HG03139 (cell line): ENCODE data around the gene RAB21.
"Not testable (repeated sequence)": the region's sequence is repeated elsewhere in the genome, so short reads cannot be mapped to it uniquely, and the experiment has no call there.

Experiments used
- ATAC-seq: cut with Tn5 transposase; IDR thresholded peaks from one replicate; pipeline ENCODE4 v1.9.1; 2021; ENCODE audit not compliant: unreplicated experiment

The RAB21 gene

DNA sequence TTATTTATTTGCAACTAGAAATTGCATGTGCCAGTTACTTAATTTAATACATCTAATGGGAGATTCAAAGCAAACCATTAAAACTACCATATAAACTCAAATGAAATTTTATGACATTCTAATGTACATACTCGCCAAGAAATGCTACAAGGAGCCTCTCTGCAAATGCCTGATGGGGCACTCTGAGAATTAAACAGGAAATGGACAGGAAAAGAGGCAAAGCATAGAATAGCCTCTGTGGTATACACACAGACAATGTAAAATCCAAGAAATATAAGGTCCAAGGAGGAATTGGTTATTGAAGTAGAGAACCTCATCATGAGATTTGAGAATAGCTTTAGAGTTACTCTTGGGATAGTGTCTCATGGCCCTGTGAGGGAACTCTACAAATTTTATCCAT lies 41.2 kb downstream of the RAB21 start:
- no peak for ATAC-seq

DNA sequence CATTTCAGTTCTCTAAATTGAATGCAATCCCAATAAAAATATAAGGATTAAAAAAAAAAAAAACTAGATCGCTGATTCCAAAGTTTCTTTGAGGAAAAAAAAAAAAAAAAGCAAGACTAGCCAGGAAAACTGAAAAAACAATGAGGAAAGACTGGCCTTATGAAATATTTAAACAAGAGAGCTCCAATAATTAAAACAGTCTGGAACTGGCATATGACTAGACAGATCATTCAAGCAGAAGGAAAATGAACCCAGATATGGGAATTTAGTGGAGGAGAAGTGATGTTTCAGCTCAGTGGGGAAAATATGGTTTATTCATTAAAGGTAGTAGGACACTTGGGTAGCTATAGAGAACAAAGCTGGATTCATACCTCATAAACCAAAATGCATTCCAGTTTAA lies 42.9 kb downstream of the RAB21 start:
- no peak for ATAC-seq

DNA sequence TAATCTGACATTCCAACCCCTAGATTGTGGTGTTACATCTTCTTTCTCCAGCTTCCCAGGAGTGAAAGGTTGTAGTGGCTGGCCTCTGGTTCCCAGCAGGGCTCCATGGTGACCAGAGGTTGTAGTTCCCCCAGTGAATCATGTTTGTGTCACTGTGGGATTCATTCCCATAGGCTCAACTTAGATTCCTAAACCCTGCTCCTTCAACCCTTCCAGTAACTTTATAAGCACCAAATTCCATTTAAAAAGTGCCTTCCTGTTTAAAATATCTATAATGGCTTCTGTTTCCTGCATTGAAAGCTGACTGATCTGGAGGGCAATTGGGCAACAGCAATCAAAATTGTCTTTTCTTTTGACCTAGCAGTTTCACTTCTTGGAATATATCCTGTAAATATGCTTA lies 44.4 kb downstream of the RAB21 start:
- ATAC-seq: no peak

DNA sequence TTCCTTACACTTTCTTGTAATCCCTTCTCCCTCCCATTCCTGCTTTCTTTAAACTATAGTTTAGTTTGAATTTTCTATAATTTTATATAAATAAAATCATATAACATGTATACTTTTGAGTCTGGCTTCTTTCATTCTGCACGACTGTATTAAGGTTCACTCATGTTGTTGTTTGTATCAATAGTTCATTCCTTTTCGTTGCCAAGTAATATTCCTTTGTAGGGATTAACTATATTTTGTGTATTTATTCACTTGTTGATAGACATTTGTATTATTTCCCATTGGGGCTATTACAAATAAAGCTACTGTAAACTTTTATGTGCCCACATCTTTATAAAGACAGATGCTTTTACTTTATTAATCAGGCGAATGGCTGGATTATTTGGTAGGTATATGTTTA lies 45.5 kb downstream of the RAB21 start:
- no peak for ATAC-seq

DNA sequence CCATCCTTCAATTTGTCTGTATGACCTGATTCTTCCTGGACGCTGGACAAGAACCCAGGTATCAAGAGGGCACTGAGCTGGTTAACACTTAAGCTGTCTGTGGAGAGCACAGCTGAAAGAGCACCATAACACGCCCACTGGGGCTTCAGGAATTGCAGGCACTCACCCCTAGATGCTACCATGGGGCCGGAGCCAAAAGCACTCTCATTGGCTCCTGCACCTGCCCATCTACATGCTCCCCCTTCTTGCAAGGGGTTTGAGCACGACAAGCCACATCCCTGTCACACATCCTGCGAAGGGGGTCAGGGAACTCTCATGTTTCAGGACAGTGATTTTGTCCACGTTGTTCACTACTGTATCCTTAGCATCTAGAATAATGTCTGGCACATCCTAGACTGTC lies 49.8 kb downstream of the RAB21 start:
- ATAC-seq: no peak

DNA sequence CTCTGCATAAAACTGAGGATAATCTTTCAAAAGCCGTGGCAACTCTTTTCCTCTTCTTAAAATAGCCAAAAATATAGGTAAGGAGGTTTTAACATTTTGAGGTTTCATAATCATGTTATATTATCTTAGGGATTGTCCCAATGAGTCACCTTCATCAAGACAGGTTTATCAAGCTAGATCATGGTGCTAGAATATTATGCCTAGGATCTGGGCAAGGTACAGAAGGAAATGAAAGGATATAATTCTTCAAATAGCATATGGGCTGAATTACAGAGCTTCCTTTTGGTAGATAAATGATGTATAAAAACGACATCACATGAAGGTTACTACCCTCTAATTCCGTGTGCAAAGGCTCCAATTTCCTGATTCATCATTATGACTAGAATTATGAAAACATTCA lies 56.3 kb downstream of the RAB21 start:
- no peak for ATAC-seq

DNA sequence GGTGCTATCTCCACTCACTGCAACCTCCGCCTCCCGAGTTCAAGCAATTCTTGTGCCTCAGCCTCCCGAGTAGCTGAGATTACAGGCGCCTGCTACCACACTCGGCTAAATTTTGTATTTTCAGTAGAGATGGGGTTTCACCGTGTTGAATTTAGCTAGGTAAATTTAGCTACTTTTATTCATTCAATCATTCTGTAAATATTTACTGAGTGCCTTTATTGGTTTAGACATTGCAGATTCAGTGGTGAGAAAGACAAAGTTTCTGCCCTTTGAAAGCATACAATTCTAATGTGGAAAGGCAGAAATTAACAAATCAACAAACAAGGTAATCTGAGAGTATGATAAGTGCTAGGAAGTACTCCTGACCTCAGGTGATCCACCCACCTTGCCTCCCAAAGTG lies 60.6 kb downstream of the RAB21 start:
- ATAC-seq: not testable (repeated sequence)

DNA sequence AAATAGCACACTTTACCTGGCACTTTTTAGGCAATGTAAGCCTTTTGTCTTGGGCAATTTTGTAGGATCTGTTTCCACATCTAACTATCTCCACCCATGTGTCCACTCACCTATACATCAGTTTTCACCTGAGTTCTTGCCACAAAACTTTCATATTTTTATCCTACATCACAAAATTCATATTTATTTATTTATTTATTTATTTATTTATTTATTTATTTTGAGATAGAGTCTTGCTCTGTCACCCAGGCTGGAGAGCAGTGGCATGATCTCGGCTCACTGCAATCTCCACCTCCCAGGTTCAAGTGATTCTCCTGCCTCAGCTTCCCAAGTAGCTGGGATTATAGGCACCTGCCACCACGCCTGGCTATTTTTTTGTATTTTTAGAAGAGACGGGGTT lies 67.4 kb downstream of the RAB21 start:
- ATAC-seq: not testable (repeated sequence)

DNA sequence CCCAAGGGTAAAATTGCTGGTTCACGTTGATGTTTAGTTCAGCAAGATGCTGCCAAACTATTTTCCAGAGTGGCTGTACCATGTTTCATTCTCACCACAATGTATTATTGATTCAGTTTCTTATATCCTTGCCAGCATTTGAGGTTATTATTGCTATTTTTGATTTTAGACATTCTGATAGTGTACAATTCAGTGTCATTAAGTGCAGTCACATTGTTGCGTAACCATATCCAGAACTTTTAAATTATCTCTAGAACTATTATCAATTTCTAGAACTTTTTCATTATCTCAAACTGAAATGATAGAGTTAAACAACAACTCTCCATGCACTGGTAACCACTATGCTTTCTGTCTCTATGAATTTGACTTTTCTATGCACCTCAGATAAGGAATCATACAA lies 74.2 kb downstream of the RAB21 start:
- no peak for ATAC-seq

DNA sequence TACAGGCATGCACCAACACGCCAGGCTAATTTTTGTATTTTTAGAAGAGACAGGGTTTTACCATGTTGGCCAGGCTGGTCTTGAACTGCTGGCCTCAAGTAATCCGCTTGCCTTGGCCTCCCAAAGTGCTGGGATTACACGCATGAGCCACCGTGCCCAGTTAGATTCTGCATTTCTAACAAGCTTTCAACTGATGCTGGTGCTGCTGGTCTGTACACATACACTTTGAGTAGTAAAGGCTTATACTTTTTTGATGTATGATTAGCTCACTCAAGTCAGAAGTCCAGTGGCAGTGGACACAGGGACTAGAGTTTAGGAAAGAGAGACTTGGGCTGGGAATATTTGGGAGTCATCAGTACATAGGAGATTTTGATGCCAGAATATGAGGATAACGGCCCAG lies 82.7 kb downstream of the RAB21 start:
- no peak for ATAC-seq

DNA sequence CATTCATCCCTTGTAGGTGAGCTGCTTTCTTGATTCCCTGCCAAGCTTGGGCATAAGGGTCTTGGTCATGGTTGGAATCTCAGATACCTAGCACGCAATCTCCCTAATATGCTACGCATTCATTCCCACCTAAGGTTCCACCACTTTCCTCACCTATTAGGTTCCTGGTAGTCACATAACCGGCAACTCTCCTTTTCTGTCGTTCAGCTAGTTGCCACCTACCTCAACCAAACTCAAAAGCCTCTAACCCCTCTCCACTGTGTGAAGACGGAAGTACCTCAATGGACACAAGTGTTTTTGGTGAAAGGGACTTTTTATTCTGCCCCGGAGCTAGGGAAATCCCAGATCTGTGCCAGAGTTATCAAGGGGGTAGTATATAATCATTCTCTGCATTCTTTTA lies 83.6 kb downstream of the RAB21 start:
- ATAC-seq: no peak

DNA sequence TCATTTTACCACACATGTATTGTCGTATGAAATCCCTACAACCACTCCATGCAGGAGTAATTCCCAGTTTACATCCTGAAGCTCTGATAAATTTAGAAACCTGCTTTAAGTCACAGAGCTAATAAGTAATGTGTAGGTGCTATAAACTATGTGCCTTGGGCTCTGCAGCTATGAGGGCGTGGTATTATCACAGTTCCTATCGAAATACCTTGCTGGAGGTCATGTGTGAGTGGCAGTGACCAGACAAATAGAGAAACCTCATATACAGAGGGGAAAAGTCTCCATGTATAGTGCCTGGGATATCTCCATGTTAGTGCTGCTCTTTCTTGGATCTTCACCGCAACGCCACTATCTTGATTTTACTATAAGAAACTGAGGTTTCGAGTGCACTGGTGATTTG lies 84.0 kb downstream of the RAB21 start:
- ATAC-seq: no peak

DNA sequence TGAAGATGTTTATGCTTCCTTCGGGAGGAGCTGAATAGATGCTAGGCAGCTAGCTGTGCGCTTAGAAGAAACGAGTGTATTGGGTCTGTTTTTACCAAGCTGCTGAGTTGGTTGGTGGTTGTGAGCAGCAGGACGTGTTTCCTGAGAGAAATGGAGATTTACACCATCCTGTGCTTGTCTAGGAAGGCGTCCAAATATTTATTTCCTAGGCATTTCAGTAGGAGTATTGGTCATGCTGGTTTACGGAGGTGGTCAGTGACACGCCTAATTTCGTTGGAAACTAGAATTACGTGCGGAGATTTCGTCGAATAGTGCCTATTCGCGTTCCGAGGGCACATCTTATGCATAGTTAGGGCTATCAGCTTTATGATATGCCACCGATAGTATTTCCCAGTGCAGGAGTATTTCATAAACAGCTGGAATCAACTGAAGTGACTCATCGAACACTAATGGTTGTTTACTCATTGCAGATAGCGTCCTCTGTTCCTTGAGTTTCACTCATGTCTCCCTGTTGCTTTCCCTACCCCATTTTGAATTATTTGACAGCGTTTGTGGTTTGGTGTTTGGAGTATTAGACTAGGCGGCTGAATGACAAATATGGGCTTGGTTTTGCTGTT lies 85.7 kb downstream of the RAB21 start:
- peak; percentile 12 for ATAC-seq

DNA sequence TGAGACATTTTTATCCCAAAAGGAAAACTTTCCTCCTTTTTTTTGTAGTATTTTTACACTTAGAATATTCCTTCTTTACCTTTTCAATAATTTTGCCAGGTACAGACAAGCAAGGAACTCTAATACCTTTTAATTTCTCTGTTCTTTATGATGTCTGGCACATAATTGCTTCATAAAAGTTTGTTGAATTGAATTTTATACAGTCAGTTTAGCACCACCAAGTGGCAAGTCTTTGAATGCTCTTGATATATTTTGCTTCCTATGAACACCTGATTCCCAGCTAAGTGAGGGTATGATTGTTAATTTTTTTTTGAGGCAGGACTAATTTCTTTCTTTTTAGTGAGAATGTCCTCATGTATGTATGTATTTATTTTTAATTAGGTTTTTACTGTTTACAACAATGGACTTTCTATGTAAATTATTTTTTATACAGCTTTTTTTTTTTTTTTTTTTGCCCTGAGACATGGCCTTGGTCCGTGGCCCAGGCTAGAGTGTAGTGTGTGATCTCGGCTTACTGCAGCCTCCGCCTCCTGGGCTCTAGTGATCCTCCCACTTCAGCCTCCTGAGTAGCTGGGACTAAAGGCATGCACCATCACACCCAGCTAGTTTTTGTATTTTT lies 91.8 kb downstream of the RAB21 start:
- no peak for ATAC-seq

DNA sequence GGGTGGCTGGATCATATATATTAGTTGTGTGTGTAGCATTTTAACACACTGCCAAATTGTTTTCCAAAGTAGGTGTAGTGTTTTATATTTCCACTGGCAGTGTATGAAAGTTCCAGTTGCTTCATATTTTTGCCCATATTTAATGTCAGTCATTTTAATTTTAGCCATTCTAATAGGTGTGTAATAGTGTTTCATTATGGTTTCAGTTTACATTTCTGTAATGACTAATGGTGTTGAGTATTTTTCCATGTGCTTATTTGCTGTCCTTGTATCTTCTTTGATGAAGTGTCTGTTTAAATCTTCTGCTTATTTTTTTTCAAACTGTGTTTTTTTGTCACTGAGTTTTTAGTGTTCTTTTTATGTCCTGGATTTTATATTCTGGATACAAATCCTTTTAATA lies 93.5 kb downstream of the RAB21 start:
- no peak for ATAC-seq

DNA sequence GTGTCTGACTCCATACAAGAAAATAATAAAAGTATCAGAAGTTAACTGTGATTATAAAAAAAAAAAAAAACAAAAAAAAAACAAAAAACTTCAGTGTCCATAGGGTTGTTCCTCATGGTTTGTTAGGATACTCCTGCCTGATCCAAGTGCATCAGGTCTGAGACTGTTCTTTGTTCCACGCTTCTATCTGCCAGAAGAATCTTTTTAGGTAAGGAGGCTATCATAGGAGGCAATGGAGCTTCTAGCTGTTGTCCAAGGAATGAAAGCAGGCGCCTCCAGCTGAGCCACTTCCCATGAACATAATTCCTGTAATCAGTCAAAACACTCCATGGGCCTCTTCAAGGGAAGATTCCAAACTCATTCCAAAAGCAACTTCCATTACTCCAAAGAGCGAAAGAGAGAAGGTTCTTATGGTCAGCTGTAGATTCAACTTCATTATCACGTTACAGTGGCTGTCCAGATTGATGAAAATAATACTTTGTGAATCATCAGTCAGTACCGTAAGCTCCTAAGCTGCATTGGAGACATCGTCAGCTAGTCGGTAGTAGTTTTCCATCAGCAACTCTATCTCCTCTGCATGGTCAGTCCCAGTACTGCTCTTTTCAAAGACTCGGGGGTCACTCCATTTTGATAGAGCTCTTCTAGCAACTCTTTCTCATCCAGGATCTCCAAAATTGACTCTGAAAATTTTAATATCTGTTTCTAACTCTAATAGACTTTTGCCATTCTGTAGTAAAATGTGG lies 94.6 kb downstream of the RAB21 start:
- no peak for ATAC-seq
